Peyer's patch (tissue), 4 donors: Measurements from ENCODE around the gene RTTN.

ENCODE experiments used
- POLR2A ChIP-seq, 2 donors: fragments of 450-650 bp; IDR thresholded peaks; one replicate each; pipeline ENCODE4 v1.5.1; 2017; ENCODE audit warnings: antibody characterized with exemption in 2 of 2, mild to moderate bottlenecking in 2 of 2, moderate library complexity in 2 of 2
- TF ChIP-seq, protein P1 (sequence below), 6 experiments: fragments of 450-650 bp in 4 of 6; fragments of 200-600 bp in 2 of 6; sonication (generic) in 1 of 6; IDR thresholded peaks; one replicate each; pipeline ENCODE4 v1.5.1; 2017 to 2019; ENCODE audit warnings: antibody characterized with exemption in 6 of 6, mild to moderate bottlenecking in 3 of 6, moderate library complexity in 1 of 6

DNA sequence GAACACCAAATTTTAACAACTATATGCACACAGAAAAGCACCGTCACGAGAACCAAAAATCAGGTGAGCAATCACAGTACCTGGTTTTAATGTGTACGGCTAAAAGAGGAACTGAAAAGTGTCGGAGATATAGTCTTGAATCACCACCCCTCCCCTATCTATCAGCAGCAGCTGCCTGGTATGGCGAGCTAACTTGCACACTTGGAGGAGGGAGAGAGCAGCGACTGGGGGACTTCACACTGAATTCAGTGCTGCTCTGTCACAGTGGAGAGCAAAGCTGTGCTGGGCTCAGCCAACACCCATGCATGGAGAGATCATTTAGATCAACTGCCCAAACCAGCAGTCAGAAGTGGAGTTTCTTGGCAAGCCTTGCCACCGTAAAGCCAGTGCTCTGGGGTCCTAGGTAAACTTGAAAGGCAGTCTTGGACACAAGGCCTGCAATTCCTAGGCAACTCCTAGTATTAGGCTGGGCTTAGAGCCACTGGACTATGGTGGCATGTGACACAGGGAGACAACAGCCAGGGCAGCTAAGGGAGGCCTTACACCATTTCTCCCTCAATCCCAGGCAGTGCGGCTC, 168.6 kb downstream of the RTTN start:
- TF ChIP-seq, protein P1, sequence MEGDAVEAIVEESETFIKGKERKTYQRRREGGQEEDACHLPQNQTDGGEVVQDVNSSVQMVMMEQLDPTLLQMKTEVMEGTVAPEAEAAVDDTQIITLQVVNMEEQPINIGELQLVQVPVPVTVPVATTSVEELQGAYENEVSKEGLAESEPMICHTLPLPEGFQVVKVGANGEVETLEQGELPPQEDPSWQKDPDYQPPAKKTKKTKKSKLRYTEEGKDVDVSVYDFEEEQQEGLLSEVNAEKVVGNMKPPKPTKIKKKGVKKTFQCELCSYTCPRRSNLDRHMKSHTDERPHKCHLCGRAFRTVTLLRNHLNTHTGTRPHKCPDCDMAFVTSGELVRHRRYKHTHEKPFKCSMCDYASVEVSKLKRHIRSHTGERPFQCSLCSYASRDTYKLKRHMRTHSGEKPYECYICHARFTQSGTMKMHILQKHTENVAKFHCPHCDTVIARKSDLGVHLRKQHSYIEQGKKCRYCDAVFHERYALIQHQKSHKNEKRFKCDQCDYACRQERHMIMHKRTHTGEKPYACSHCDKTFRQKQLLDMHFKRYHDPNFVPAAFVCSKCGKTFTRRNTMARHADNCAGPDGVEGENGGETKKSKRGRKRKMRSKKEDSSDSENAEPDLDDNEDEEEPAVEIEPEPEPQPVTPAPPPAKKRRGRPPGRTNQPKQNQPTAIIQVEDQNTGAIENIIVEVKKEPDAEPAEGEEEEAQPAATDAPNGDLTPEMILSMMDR (IDR thresholded peaks at IDR 0.05) = no peak
- TF ChIP-seq POLR2A (IDR thresholded peaks at IDR 0.05) = no peak
